ENCODE results near the gene GNG7.
"Not testable (repeated sequence)": the region's sequence is repeated elsewhere in the genome, so short reads cannot be mapped to it uniquely, and the experiment has no call there.

GNG7 gene

DNA sequence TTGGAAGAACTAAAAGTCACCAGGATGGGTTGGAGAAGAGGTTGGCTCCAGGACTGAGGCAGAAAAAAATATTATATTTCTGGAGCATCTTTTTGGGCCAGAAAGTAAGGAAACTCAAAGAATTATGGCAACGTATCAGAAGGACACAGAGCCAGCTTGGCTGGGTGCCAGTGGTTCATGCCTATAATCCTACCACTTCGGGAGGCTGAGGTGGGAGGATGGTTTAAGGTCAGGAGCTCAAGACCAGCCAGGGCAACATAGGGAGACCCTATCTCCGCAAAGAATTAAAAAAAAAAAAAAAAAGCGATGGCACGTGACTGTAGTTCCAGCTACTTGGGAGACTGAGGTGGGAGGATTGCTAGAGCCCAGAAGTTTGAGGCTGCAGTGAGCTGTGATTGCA is 118.5 kb downstream of the GNG7 start:
- TF ChIP-seq, protein P1, sequence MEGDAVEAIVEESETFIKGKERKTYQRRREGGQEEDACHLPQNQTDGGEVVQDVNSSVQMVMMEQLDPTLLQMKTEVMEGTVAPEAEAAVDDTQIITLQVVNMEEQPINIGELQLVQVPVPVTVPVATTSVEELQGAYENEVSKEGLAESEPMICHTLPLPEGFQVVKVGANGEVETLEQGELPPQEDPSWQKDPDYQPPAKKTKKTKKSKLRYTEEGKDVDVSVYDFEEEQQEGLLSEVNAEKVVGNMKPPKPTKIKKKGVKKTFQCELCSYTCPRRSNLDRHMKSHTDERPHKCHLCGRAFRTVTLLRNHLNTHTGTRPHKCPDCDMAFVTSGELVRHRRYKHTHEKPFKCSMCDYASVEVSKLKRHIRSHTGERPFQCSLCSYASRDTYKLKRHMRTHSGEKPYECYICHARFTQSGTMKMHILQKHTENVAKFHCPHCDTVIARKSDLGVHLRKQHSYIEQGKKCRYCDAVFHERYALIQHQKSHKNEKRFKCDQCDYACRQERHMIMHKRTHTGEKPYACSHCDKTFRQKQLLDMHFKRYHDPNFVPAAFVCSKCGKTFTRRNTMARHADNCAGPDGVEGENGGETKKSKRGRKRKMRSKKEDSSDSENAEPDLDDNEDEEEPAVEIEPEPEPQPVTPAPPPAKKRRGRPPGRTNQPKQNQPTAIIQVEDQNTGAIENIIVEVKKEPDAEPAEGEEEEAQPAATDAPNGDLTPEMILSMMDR (IDR thresholded peaks at IDR 0.05; ENCODE audit: low read depth, low read length, missing control alignments): no peak
- in situ Hi-C loops (cut with HindIII; ENCODE audit: low sequenced_read_pairs): no loop called here
- no peak for DNase-seq (ENCODE audit: low read depth)
- H3K4me3 ChIP-seq (ENCODE audit: low read depth, low read length): no peak overlapping the region

DNA sequence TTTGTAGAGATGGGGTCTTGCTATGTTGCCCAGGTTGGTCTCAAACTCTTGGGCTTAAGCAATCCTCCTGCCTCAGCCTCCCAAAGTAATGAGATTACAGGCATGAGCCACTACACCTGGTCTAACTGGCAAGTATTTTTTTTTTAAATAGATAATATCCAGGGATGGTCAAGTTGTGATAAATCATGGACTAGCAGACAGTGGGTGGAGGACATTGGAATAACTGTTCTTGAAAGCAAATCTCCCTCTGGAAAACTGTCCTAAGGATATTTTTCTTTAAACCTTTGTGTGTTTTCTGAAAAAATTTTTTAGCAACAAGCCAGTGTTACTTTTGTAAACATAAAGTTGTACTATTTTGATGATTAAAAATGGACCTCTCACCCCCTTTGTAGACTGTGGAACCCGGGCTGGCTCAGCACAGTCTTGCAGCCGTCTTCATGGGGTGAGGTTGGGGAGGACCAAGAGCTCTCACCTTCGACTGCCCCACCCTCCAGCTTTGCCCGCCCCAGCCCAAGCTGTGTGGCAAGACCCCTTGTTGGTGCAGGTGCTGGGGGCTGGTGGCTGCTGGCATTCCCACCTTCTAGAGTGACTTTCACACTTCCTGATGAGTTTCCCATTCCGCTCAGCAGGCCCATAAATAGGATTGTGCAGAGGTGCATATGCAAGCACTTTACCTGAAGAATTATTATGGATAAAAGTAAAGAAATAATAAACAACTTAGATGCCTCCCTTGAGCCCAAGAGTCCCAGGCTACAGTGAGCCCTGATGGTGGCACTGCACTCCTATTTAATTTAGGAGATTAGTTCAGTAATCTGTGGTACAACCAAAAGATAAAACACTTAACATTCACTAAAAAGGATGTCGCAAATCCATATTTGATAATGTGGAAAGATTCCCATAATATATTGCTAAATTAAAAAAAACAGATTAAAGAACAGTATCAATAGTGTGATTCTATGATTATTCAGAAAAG is 119.2 kb downstream of the GNG7 start:
- no peak for DNase-seq (ENCODE audit: low read depth)
- H3K4me3 ChIP-seq (ENCODE audit: low read depth, low read length): no peak overlapping the region
- TF ChIP-seq, protein P1 (IDR thresholded peaks at IDR 0.05; ENCODE audit: low read depth, low read length, missing control alignments): no peak
- in situ Hi-C loops (cut with HindIII; ENCODE audit: low sequenced_read_pairs): no loop called here

DNA sequence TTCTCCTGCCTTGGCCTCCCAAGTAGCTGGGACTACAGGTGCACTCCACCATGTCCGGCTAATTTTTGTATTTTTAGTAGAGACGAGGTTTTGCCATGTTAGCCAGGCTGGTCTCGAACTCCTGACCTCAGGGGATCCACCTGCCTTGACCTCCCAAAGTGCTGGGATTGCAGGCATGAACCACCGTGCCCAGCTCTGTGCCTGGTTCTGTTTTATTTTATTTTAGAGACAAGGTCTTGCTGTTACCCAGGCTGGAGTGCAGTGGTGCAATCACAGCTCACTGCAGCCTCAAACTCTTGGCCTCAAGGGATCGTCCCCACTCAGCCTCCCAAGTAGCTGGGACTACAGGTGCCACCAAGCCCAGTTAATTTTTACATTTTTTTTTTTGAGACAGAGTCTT is 122.1 kb downstream of the GNG7 start:
- in situ Hi-C loops (cut with HindIII; ENCODE audit: low sequenced_read_pairs): not testable (repeated sequence)

DNA sequence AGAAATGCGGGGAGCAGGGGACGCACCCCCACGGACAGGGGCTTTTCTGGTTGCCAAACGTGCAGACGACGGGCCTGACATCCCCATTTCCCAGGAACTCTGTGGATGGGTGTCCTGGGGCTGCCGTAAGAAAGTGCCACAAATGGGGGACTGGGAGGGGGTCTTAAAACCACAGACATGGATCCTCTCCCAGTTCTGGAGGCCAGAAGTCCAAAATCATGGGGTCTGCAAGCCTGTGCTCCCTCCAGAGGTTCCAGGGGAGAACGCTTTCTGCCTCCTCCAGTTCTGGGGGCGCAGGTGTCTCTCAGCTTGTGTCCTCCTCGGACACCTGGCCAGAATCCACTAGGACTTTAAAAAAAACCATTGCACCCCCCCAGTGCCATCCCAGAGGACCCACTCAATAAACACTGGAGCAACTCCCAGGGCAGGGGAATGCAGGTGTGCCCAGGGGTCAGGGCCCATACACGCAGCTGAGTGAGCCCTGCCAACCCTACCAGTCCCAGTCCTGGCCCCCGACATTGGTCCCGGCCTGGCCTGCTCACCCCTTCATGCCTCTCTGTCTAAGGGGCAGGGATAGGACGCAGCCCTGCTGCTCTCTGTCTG is 122.7 kb downstream of the GNG7 start:
- H3K4me3 ChIP-seq (ENCODE audit: low read depth, low read length): peak overlapping the region; percentile 41
- TF ChIP-seq, protein P1 (IDR thresholded peaks at IDR 0.05; ENCODE audit: low read depth, low read length, missing control alignments): no peak
- in situ Hi-C loops (cut with HindIII; ENCODE audit: low sequenced_read_pairs): no loop called here
- no peak for DNase-seq (ENCODE audit: low read depth)

More for the DNA sequence above, 122.1 kb downstream of the GNG7 start:
- DNase-seq (ENCODE audit: low read depth); H3K4me3 ChIP-seq (ENCODE audit: low read depth, low read length): not testable (repeated sequence)

DNA sequence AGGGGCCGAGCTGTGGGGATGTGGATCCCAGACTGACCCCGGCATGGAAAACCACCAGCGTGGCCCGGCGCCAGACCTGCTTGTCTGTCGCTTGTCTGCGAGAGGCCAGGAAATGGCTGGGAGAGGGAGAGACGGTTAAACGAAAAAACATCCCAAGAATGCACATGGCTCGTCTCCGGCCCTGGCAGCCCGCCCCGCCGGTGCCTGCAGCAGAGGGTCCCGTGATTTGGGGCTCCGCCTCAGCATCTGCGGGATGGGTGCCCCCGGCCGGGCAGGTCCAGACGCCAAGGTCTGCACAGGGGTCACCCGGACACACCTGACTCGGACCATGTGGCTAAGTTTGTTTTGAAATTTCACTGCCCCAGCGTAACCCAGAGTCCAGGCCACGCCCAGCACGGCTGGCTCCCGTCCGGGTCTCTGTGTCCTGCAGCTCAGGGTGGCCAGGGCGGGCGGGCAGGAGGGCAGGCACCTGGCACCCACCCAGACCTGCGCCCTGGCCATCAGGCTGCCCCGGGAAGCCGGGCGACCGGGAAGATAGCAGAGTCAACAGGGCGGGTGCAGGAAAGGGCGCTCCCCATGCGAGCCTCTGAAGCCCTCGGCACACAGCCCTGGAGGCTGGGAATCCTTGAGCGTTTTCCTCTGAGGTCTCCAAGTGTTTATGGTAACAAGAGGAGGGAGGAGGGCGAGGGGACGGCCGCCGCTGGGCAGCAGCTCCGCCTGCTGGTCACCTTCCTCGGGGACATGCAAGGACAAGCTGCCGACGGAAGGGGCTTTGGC is 123.4 kb downstream of the GNG7 start:
- peak; percentile 81 for DNase-seq (ENCODE audit: low read depth)
- TF ChIP-seq, protein P1 (IDR thresholded peaks at IDR 0.05; ENCODE audit: low read depth, low read length, missing control alignments): peak; percentile 94
- in situ Hi-C loops (cut with HindIII; ENCODE audit: low sequenced_read_pairs): no loop called here
- H3K4me3 ChIP-seq (ENCODE audit: low read depth, low read length): peak overlapping the region; percentile 41

DNA sequence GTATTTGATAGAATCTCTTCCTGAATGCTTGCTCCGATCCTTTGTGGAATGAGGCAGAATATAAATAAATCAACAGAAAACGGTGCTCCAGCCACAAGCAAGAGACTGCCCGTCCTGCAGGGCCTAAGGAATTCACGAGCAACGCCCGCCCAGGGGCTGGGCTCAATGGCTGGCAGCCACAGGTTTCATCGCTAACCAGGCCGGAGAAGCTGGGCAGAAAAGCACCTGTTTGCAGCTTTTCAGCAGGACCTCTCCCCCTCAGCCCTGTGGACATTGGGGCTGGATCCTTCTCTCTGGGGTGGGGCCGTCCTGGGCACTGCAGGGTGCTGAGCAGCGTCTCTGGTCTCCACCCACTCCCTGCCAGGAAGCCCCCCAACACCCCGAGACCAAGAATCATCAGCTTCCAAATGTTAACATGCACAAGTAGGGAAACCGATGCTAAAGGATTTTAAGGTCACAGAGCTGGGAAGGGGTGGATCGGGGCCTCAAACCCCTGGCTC is 124.1 kb downstream of the GNG7 start:
- in situ Hi-C loops (cut with HindIII; ENCODE audit: low sequenced_read_pairs): no loop called here
- TF ChIP-seq, protein P1 (IDR thresholded peaks at IDR 0.05; ENCODE audit: low read depth, low read length, missing control alignments): no peak
- H3K4me3 ChIP-seq (ENCODE audit: low read depth, low read length): peak overlapping the region; percentile 41
- DNase-seq (ENCODE audit: low read depth): peak; percentile 44
